COLO668 (cell line): ENCODE measurements around the gene VPS13C.

Source experiments
- DNase-seq: peaks from one replicate; lab custom pipeline; 2025; ENCODE audit not compliant: unreplicated experiment; lab: John Stamatoyannopoulos, UW

Gene VPS13C, protein sequence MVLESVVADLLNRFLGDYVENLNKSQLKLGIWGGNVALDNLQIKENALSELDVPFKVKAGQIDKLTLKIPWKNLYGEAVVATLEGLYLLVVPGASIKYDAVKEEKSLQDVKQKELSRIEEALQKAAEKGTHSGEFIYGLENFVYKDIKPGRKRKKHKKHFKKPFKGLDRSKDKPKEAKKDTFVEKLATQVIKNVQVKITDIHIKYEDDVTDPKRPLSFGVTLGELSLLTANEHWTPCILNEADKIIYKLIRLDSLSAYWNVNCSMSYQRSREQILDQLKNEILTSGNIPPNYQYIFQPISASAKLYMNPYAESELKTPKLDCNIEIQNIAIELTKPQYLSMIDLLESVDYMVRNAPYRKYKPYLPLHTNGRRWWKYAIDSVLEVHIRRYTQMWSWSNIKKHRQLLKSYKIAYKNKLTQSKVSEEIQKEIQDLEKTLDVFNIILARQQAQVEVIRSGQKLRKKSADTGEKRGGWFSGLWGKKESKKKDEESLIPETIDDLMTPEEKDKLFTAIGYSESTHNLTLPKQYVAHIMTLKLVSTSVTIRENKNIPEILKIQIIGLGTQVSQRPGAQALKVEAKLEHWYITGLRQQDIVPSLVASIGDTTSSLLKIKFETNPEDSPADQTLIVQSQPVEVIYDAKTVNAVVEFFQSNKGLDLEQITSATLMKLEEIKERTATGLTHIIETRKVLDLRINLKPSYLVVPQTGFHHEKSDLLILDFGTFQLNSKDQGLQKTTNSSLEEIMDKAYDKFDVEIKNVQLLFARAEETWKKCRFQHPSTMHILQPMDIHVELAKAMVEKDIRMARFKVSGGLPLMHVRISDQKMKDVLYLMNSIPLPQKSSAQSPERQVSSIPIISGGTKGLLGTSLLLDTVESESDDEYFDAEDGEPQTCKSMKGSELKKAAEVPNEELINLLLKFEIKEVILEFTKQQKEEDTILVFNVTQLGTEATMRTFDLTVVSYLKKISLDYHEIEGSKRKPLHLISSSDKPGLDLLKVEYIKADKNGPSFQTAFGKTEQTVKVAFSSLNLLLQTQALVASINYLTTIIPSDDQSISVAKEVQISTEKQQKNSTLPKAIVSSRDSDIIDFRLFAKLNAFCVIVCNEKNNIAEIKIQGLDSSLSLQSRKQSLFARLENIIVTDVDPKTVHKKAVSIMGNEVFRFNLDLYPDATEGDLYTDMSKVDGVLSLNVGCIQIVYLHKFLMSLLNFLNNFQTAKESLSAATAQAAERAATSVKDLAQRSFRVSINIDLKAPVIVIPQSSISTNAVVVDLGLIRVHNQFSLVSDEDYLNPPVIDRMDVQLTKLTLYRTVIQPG (N-terminal part only)

DNA sequence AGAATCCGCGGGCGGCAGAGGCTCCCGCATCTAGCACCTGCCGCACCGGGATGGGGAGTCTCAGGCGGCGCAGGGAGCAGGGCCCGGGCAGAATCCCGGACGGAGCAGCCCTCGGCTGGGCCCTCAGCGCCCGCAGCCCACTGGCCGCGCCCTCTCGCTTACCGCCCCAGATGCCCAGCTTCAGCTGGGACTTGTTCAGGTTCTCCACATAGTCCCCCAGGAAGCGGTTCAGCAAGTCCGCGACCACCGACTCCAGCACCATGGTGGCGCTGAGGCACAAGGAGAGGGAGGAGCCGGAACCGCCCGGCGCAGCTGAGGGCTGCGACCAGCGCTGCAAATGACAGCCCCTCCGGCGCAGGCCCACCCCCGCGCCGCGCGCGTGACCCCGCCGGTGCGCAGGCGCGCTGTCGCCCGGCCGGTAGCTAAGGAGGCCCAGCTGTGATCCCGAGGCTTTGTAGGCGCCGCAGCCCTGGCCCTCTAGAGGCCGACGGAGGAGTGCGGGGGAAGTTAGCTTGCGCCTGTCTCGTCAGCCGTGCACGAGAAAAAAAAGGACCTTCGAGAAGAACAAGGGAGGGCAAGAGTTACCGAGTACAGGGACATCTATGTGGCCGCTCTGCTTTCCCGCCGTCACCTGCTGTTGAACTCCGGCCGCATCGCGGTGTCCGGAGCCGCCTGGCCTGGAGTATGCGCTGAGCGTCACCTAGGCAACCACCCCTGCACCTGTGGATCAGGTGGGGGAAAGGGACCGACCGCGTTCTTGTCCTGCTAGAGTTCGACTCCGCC is at the start of gene VPS13C:
TSS of gene VPS13C (minus strand) at position 335 of the 783 bp plus-strand sequence. CDS start at position 262, 73 bp downstream.
- peak; percentile 95 for DNase-seq

DNA sequence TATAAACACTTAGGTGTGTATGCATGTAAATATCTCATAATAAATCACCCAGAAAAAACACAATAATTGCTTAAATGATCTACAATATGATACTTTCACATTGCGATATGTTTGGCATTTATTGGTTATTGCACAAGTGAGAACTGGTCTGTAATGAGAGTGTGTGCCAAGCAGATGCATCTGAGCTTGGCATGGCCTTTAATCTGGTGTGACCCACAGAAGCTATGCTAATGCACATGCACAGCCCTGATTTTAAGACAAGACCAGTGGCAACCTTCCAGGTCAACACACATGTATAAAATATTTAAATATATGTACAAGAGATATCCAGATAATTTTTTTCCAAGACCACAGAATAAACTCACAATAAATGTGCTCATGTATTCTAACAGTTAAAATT is 49.2 kb upstream of the VPS13C start:
- no peak for DNase-seq

DNA sequence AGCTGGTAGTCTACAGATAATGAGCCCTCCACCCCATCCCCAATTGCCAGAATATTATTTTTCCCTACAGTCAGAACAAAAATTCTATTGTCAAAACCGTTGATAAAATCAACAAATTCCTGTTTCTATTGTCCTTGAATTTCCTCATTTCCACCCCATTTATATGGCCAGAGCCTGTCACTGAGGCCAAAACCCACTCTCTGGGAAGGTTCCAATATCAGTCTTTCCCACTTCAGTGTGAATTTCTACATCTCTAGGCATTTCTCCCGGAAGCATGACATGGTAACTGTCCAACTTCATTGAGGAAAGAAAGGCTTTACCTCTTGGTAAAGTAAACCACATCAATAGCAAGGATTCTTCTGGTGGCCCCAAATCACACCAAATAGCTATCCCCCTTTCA is 48.2 kb upstream of the VPS13C start:
- DNase-seq, result no peak

DNA sequence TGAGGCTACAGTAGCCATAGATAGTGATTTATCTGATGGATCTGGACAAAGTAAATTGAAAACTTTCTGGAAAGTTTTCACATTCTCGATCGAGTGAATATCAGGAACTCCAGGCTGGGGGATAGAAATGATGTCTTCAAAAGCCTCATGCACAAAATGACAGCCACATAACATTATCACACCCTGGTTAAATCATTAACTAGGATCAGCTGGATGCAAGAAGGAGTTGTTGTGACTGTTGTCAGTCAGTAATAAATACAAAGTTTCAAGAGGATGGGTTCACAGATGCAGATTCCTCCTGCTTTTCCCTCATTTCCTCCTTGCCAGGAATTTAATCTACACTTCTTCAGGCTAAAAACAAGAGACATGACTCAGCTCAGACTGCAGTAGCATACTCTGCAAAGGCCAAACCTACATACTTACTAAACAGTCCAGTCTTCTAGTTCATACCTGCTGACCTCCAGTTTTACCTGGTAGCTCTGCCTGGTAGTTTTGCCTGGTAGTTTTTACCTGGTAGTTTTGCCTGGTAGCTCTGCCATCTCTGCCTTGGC is 47.4 kb upstream of the VPS13C start:
- DNase-seq, result peak; percentile 18

DNA sequence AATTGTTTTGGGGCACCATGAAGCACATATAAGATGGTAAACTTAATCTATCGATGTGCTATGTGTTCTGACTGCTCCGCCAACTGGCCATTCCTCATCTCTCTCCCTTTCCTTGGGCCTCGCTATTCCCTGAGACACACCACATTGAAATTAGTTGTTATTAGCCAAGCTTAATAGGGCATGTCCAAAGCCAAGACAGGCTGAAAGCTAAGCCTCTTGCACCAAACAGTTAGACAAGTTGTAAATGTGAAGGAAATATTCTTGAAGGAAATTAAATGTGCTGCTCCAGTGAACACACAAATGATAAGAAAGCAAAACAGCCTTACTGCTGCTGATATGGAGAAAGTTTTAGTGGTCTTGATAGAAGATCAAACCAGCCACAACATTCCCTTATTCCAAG is 45.8 kb upstream of the VPS13C start:
- no peak for DNase-seq

DNA sequence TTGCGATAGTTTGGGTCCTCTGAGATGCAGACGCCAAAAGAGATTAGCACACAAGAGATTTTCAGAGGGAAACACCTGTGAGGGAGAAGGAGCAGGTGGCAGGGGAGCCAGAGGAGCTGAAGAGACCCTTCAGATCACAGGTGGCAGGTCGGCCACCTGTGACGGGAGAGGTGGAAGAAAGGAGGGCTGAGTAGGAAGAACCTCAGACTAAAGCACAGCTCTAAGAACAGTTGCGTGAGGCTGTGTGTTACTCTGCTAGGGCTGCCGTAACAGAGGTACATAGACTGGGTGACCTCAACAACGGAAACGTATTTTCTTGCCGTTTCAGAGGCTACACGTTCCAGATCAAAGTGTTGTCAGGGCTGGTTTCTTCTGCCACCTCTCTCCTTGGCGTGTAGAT is 45.0 kb upstream of the VPS13C start:
- DNase-seq, result no peak

DNA sequence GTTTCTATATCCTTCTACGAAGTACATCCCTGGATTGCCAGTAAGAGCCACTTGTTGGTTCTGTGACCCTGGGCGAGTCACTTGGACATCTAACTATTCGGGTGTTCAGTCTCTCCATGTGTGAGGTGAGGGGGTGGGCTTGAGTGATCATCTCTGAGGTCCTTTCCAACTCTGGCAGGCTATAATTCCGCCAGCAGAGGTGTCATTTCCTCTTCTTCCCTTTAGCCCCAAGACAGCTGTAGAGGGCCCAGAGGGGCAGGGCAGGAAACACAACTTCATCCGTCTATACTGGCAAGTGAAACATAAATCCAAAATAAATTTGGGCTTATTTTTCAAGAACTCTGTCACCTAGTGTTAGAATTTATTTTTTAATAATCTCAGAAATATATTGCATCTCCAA is 44.6 kb upstream of the VPS13C start:
- no peak for DNase-seq

DNA sequence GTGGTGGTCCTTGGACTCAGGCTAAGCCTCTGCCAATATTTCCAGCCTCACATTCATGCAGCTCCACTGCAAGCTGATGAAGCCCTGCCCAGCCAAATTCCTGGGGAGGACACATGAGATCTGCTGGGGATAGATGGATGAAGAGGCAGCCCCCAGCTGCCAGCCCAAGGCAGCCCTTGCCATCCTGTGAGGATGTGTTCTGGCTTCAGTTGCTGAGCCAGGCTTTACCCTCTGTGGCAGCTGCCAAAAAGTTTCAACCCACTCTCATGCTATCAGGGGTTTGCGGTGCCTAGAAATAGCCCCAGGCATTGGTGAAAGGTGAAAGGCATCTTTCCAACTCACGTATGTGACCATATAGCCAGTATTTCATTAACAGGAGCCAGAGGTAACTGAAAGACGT is 44.2 kb upstream of the VPS13C start:
- DNase-seq, result no peak

DNA sequence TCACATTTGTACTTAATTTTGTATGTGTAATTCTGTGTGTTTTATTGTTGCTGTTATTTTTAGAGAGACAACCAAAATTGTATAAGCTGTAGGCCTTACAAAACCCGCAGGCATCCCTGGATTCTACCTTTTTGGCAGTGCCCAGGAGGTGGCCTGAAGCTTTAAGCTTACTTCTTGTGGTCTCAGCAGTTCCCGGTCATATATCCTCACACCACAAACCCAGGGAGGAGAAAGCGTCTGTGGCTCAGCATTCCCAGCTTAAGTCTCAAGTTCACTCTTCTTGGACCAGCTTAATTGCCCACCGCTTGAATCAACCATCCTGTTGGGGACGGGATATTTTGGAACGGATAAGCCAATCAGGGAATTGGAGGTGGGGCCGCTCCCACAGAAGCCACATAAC is 43.2 kb upstream of the VPS13C start:
- no peak for DNase-seq

DNA sequence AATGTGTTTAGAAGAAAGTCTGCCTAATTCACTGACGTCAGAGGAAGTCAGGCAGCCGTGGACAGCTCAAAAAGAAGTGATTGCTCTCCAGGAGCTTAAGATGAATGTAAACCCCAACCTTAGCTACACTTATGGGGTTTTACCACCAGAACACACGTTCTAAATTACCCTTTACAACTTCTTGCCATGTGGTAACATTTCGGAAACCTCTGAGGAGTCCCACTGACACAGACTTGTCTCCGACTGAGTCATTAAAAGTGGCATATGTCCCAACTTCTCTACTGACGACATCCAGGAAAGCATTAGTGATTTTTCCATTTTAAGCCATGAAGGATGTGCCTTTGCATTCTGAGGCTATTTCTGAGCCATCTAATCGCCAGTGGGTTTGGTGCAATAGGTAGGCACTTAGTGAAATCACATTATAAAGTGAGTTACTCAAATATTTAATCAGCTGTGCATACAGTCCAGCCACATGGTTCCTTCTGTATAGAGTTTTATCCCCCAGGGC is 38.9 kb upstream of the VPS13C start:
- DNase-seq, result peak; percentile 56

DNA sequence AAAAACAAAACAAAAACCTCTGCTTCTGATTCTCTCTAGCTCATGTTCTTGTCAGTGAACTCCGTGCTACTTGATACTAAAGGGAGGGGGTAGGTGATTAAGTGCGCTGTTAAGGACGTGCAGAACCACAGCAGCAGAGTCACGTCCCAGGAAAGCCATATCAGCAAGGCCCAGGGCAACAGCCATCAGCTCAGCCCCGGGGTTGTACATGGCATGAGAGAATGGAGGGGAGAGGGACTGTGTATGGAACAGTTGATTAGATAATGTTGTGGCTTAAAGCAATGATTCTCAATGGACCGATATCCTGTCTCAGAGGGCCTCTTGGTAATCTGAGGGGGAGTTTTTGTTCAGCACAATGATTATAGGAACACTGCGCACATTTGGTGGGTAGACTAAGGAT is 34.1 kb upstream of the VPS13C start:
- DNase-seq, result no peak

DNA sequence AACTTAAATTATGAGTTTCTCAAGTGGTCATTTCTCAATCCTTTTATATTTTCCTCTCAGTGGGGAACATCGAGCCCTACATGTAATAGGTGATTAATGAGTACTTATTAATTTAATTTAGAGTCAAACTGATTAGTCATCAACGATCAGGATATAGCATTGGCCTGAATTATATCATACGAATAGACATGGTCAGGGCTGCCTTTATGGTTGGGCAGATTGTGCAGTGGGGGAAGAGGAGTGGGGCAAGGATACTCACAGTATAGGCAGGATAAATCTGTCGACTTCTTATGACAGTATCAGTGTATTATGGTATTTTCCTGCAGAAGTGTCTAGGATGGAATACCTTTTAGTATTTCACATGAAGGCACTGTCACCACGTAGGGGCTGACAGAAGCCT is 33.6 kb upstream of the VPS13C start:
- DNase-seq, result no peak

DNA sequence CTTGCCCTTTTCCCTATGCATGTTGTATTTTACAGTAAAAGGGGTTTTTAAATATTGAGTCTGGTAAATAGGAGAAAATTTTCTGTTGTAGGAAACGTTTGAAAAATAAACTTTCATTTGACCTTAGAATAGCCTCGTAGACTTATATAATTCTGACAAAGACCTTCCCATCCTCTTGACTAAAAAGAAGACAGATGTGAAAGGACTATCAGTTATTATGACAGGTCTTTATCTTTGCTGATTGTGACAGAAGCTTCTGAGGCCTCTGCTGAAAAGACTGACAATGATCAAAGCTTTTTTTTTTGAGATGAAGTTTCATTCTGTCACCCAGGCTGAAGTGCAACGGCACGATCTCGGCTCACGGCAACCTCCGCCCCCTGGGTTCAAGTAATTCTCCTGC is 30.7 kb upstream of the VPS13C start:
- no peak for DNase-seq

DNA sequence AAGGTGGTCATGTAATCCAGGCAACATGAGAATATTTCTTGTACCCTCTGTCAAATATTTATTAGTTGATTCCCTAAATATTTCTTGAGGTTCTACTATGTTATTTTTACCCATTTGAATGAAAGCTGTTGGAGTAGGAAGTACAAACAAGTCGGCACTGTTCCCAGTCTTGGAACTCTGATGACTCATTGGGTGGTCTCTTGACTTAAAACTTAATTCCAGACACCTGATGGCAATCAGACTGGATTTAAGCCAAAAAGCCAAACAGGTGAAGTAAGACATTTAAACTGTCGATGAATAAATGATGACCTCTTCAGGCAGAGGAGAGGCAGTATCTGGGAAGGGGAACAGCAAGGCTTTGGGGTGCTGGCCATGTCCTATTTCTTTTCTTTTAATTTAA is 29.4 kb upstream of the VPS13C start:
- DNase-seq, result no peak

DNA sequence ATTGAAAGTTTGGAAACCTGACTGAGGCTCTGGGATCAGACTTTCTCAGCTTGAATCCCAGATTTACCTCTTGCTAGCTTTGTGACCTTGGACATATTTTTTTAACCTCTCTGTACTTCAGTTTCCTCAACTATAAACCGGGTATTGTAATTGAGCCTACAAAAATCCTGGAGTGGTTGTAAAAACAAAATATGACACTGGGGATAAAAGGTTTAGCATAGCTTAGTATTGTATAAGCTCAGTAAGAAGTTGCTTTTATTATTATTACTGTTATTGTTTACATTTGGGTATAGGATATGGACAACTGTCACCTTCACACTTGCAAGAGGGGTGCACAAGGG is 28.1 kb upstream of the VPS13C start:
- no peak for DNase-seq

DNA sequence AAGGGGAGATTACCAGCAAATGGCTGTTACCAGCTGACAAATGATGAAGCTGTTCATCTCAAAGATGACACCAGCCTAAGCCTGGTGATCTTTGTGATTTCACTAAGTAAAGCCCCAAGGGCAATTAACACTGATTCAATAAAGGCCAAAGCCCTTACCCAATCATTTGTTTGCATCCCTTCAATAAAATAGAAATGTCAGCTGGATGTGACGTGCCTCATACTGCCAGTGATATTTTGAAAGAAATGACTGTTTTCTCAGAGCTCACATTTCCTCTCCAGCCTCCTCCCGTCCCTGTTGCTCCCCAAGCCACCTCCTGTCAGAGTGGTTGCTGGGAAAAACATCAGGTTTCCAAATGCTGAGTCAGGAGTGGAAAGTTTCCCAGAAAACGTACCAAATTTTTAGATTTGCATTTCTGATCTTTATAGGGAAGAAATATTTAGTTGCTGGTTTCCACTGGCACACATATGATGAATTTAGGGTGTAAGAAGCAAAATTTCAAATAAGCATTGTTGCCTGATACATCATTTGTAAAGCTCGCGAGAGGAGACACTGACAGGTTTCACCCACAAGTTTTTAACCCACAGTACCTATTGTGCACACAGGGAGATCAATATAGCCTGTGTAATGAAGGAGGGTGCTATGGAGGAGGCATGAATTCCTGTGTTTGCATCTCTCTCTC is 27.6 kb upstream of the VPS13C start:
- peak; percentile 31 for DNase-seq

DNA sequence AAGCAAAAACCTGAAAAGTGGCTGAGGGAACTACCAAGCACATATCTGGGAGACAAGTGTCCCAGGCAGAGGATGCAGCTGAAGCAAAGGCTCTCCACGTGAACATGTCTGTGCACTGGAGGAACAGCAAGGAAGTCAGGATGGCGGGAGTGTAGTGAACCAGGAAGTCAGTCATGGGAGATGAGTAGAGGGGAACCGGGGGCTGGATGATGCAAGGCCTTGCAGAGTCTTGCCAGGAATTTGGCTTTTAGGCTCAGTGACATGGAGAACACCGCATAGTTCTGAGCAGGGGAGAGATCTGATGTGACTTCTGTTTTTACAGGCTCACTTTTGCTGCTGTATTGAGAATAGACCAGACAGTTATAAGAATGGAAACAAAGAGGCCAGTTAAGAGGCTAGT is 25.5 kb upstream of the VPS13C start:
- no peak for DNase-seq

DNA sequence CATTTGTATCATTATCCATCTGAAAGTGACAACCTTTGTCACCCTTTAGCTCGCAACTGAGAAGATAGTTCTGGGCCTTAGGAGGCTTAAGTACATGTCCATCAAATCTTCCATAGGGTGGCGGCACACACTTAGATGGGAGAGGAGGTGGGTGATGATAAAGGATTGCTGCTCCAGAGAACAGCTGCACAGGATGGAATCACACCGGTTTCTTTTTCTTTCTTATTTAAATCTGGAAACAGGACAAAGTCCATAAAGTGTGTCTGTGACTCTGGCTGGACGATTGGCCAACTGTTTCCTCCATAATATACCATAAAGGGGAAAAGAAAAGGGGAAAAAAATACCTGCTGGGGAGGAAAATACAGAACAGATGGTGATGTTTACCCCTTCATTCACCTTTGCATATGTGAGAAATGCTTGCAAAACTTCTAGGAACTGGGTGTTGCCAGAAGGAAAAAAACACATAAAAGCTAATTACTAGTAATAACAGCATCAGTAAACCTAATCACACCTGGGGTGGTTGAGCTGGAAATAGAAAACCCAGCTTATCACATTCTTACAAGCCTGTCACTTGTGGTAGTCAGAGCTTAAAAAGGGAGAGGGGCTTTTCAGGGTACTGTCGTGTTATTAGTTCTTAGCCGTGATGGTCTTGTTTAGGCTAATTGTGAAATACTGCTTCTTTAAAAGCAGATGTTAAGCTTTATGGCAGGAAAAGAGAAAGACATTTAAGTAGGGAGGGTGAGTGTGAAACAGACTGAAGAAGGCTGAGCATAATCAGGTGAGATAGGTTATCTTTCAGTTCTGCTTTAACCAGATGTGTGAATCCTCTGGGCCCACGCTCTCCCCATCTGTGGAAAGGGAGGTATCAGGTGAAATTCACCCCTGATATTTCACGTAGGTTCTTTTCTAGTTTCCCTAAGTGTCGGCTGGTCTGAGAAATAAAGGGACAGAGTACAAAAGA is 23.2 kb upstream of the VPS13C start:
- DNase-seq, result no peak
